GM12878 (cell line): ENCODE measurements around the gene MCAT. TPM values are rescaled to one million over a fixed set of nuclear protein-coding genes. Genes with fewer than 3 reads are reported as not detected.
A peak's percentile ranks its signal among the peaks of the same experiment; 100 is the strongest.

Experiments used
- ATAC-seq: fragments of 200-7000 bp; cut with Tn5 transposase; 3 replicates; pipeline ENCODE4 v1.9.1; 2020; ENCODE audit warnings: mild to moderate bottlenecking, moderate library complexity
- BruUV-seq: library from RNA; stranded (reverse); fragments of 400-500 nt; replicated peaks from 2 replicates; lab custom pipeline; 2021; lab: Mats Ljungman, UMichigan
- CTCF ChIA-PET: fragments of 300-600 bp; sonication (Branson Sonifier 250); formaldehyde crosslinking; extraction: SDS; loops from one replicate; lab custom pipeline; 2021; ENCODE audit warnings: inconsistent platforms; lab: Yijun Ruan, JAX
- POLR2A ChIA-PET: fragments of 350-600 bp; formaldehyde crosslinking; extraction: SDS; loops from one replicate; lab custom pipeline; 2021; ENCODE audit warnings: inconsistent platforms; lab: Charles Lee
- RAD21 ChIA-PET: fragments of 300-600 bp; sonication (Branson Sonifier 250); formaldehyde crosslinking; loops from one replicate; lab custom pipeline; 2023; ENCODE audit warnings: antibody characterized with exemption; ENCODE audit not compliant: unreplicated experiment; lab: Charles Lee
- SMC1A ChIA-PET: fragments of 300-600 bp; sonication (Branson Sonifier 250); formaldehyde crosslinking; loops from one replicate; lab custom pipeline; 2023; ENCODE audit not compliant: unreplicated experiment, uncharacterized antibody; lab: Charles Lee
- DNase-seq: peaks from one replicate; pipeline ENCODE4 v3.0.0-alpha.2; 2011; ENCODE audit warnings: low read depth, low spot score
- FAIRE-seq: peaks from 3 replicates; lab custom pipeline; 2011; peaks lifted over from hg19 to GRCh38; lab: Jason Lieb, UNC
- H2AFZ ChIP-seq: 2 replicates; pipeline ENCODE4 v1.6.0; 2011; ENCODE audit warnings: low read depth, low read length, control low read depth; ENCODE audit not compliant: control insufficient read depth
- H3K27ac ChIP-seq: 2 replicates; pipeline ENCODE4 v1.5.1; 2011; ENCODE audit warnings: control low read depth; ENCODE audit not compliant: control insufficient read depth, insufficient read depth
- H3K27me3 ChIP-seq, 2 experiments: replicated peaks in 1 of 2; 2 replicates each; pipeline versions ENCODE4 v1.6.0 to v1.6.1; 2011; ENCODE audit warnings: low read length in 1 of 2; ENCODE audit not compliant: control insufficient read depth in 2 of 2, insufficient read depth in 2 of 2
- H3K36me3 ChIP-seq, 2 experiments: 2 replicates each; pipeline ENCODE4 v1.5.1; 2011; ENCODE audit warnings: low read length in 1 of 2; ENCODE audit not compliant: control insufficient read depth in 2 of 2, insufficient read depth in 2 of 2
- H3K4me1 ChIP-seq: 2 replicates; pipeline ENCODE4 v1.6.1; 2011; ENCODE audit warnings: mild to moderate bottlenecking, low read length, moderate library complexity, mixed read lengths; ENCODE audit not compliant: control insufficient read depth, insufficient read depth
- H3K4me2 ChIP-seq: 2 replicates; pipeline ENCODE4 v1.6.0; 2011; ENCODE audit warnings: control low read depth; ENCODE audit not compliant: control insufficient read depth, insufficient read depth
- H3K4me3 ChIP-seq: fragments of 200-600 bp; sonication (generic); 2 replicates; pipeline ENCODE4 v1.5.1; 2016
- H3K79me2 ChIP-seq: 2 replicates; pipeline ENCODE4 v1.6.0; 2011; ENCODE audit warnings: low read length; ENCODE audit not compliant: control insufficient read depth, insufficient read depth
- H3K9ac ChIP-seq: 2 replicates; pipeline ENCODE4 v1.8.0; 2011; ENCODE audit warnings: low read length, control low read depth, mixed read lengths; ENCODE audit not compliant: control insufficient read depth, insufficient read depth
- H3K9me3 ChIP-seq: replicated peaks from 3 replicates; pipeline ENCODE4 v1.5.1; 2011; ENCODE audit warnings: mild to moderate bottlenecking, low read length; ENCODE audit not compliant: control insufficient read depth, insufficient read depth
- H4K20me1 ChIP-seq: 2 replicates; pipeline ENCODE4 v1.6.0; 2011; ENCODE audit not compliant: control insufficient read depth, insufficient read depth
- E4F1 ChIP-seq: fragments of 450-650 bp; IDR thresholded peaks from 2 replicates; pipeline ENCODE4 v1.6.1; 2018; ENCODE audit warnings: borderline replicate concordance, mild to moderate bottlenecking; ENCODE audit not compliant: partially characterized antibody
- POLR2A ChIP-seq: IDR thresholded peaks from 2 replicates; pipeline ENCODE4 v1.6.1; 2011; ENCODE audit warnings: low read depth, mild to moderate bottlenecking, low read length
- SUZ12 ChIP-seq: fragments of 200-600 bp; sonication (generic); IDR thresholded peaks from one replicate; pipeline ENCODE4 v1.6.1; 2018; ENCODE audit warnings: antibody characterized with exemption, mild to moderate bottlenecking; ENCODE audit not compliant: unreplicated experiment
- ZNF622 ChIP-seq: fragments of 450-650 bp; IDR thresholded peaks from 2 replicates; pipeline ENCODE4 v1.6.1; 2017; ENCODE audit warnings: mild to moderate bottlenecking, inconsistent platforms
- whole genome bisulfite sequencing: methylation state at CpG from one replicate; pipeline ENCODE4 v1.1.6; 2016; ENCODE audit warnings: low lambda C conversion rate; ENCODE audit not compliant: insufficient replicate concordance, insufficient coverage; ENCODE audit errors: missing lambda C conversion rate; 5-methylcytosine and 5-hydroxymethylcytosine counted together
- in situ Hi-C: fragments of 300-500 bp; cut with MboI; formaldehyde crosslinking; loops from 9 replicates; pipeline ENCODE4 v1.14.3; 2018; ENCODE audit warnings: mixed read lengths
- intact Hi-C: fragments of 100-400 bp; cut with micrococcal nuclease; formaldehyde crosslinking; loops from one replicate; pipeline ENCODE4 v1.14.2; 2022; ENCODE audit not compliant: unreplicated experiment
- polyA plus RNA-seq, 11 experiments: library from polyadenylated mRNA; depleted of rRNA in 4 of 11; unstranded in 6 of 11; stranded (reverse) in 5 of 11; fragments of >200 nt; fragmentation: Nextera tagmentation in 4 of 11; fragmentation: Illumina TruSeq in 1 of 11; extraction: Ambion mirVana in 4 of 11; extraction: Trizol in 1 of 11; gene quantifications; 1 replicate in 1 of 11; 2 replicates in 10 of 11; pipeline versions ENCODE4 v1.2.1 to v1.2.3, GENCODE V29; 2011 to 2016; ENCODE audit warnings: inconsistent platforms in 2 of 11, missing spikeins in 2 of 11, low read depth in 1 of 11
- total RNA-seq, 4 experiments: library from RNA; depleted of rRNA in 3 of 4; stranded (reverse); fragments of >200 nt in 3 of 4; fragmentation: Illumina TruSeq in 1 of 4; extraction: Trizol in 1 of 4; gene quantifications; 2 replicates each; pipeline versions ENCODE4 v1.2.1 to v1.2.3, GENCODE V29; 2013 to 2021

MCAT gene
- total and polyA plus RNA-seq, 10 of the 15 experiments (the other 5 are each of a cell fraction or from before 2014, with no cell fraction given): 3.6 to 29.1 (median 19.3) TPM

- BruUV-seq: no TSS peak
- Histone ChIP-seq H3K27ac (no peak overlapping the region), H3K27me3 (no peaks in the 10 kb centered on the region), H3K4me3 (no peak overlapping the region), H4K20me1 (no peaks in the 10 kb centered on the region), H3K36me3 (peaks cover 7 to 18% of the 10 kb centered on the region in 2 experiments; a peak in 3 of 4 replicates)
- POLR2A ChIA-PET: no interaction called here
- no peak for ATAC-seq
- no peak for DNase-seq
- in situ Hi-C loops: no loop called here
- TF ChIP-seq POLR2A: no peak
- TF ChIP-seq, all 136 proteins: peak for 0
- H3K4me2 ChIP-seq: no peak overlapping the region
- CTCF ChIA-PET: no interaction called here
- H3K9me3 ChIP-seq: no peaks in the 10 kb centered on the region
- SMC1A ChIA-PET: no interaction called here
- no peak for FAIRE-seq
- RAD21 ChIA-PET: no interaction called here
- intact Hi-C loops: no loop called here
- no peak overlapping the region for H3K9ac ChIP-seq
- WGBS: 97% methylated on average over 9 of the region's 9 CpGs
- no peak overlapping the region for H2AFZ ChIP-seq
- H3K79me2 ChIP-seq: no peaks in the 10 kb centered on the region
- H3K4me1 ChIP-seq: no peaks in the 10 kb centered on the region
Observed at GRCh38 chr22:43174941-43175531, 31.8 kb upstream of the MCAT start.

- RAD21 ChIA-PET: no interaction called here
- no peak overlapping the region for H2AFZ ChIP-seq
- H3K27me3 ChIP-seq: no peaks in the 10 kb centered on the region
- no peak overlapping the region for H3K27ac ChIP-seq
- H4K20me1 ChIP-seq: no peaks in the 10 kb centered on the region
- in situ Hi-C loops: no loop called here
- peaks cover 3 to 16% of the 10 kb centered on the region in 2 experiments; a peak in 3 of 4 replicates for H3K36me3 ChIP-seq
- CTCF ChIA-PET: no interaction called here
- no peaks in the 10 kb centered on the region for H3K9me3 ChIP-seq
- ATAC-seq (no peak), FAIRE-seq (no peak), DNase-seq (no peak)
- no peak overlapping the region for H3K9ac ChIP-seq
- intact Hi-C loops: no loop called here
- H3K4me1 ChIP-seq: no peaks in the 10 kb centered on the region
- POLR2A ChIA-PET: no interaction called here
- H3K79me2 ChIP-seq: no peaks in the 10 kb centered on the region
- BruUV-seq: no TSS peak
- SMC1A ChIA-PET: no interaction called here
- no peak overlapping the region for H3K4me3 ChIP-seq
- no peak overlapping the region for H3K4me2 ChIP-seq
- WGBS: 94% methylated on average over 39 of the region's 39 CpGs
- TF ChIP-seq SUZ12 (no peak), E4F1 (no peak), ZNF622 (no peak), POLR2A (0 out of 2 replicates have a peak, but pooled peaks have one; percentile 14)
Observed at GRCh38 chr22:43173976-43174720, 30.9 kb upstream of the MCAT start.
